Stomach (tissue), 4 donors: ENCODE measurements around the gene PRICKLE1.

ENCODE experiments used
- POLR2A ChIP-seq, 4 donors: fragments of 450-650 bp; IDR thresholded peaks; one replicate each; pipeline ENCODE4 v1.6.1; 2016; ENCODE audit warnings: antibody characterized with exemption in 4 of 4, control low read depth in 2 of 4, mild to moderate bottlenecking in 1 of 4, moderate library complexity in 1 of 4
- TF ChIP-seq, protein P1 (sequence below), 7 experiments: fragments of 450-650 bp in 4 of 7; fragments of 200-600 bp in 3 of 7; sonication (generic) in 3 of 7; IDR thresholded peaks; one replicate each; pipeline ENCODE4 v1.5.1; 2016 to 2019; ENCODE audit warnings: antibody characterized with exemption in 7 of 7, control low read depth in 2 of 7, mild to moderate bottlenecking in 1 of 7

GRCh38 chr12:42605685-42606084 is 16.1 kb upstream of the PRICKLE1 start:
- no peak for TF ChIP-seq POLR2A (IDR thresholded peaks at IDR 0.05)
- TF ChIP-seq, protein P1, sequence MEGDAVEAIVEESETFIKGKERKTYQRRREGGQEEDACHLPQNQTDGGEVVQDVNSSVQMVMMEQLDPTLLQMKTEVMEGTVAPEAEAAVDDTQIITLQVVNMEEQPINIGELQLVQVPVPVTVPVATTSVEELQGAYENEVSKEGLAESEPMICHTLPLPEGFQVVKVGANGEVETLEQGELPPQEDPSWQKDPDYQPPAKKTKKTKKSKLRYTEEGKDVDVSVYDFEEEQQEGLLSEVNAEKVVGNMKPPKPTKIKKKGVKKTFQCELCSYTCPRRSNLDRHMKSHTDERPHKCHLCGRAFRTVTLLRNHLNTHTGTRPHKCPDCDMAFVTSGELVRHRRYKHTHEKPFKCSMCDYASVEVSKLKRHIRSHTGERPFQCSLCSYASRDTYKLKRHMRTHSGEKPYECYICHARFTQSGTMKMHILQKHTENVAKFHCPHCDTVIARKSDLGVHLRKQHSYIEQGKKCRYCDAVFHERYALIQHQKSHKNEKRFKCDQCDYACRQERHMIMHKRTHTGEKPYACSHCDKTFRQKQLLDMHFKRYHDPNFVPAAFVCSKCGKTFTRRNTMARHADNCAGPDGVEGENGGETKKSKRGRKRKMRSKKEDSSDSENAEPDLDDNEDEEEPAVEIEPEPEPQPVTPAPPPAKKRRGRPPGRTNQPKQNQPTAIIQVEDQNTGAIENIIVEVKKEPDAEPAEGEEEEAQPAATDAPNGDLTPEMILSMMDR (IDR thresholded peaks at IDR 0.05): no peak
